C4-2B (cell line): ENCODE measurements around the gene ALOX5AP.

ENCODE experiments used
- CTCF ChIP-seq: fragments of 450-650 bp; conservative IDR thresholded peaks from 2 replicates; pipeline ENCODE4 v1.5.1; 2017; ENCODE audit warnings: mild to moderate bottlenecking
- ZFX ChIP-seq: fragments of 450-650 bp; IDR thresholded peaks from 2 replicates; pipeline ENCODE4 v1.6.1; 2017

GRCh38 chr13:30774214-30774730 lies 38.9 kb downstream of the ALOX5AP start:
- no peak for TF ChIP-seq CTCF
- TF ChIP-seq ZFX, result no peak
